DND-41 (cell line): ENCODE measurements around the gene XRCC5.

Source experiments
- ATAC-seq: fragments of 200-7000 bp; cut with Tn5 transposase; 3 replicates; pipeline ENCODE4 v1.9.1; 2021; ENCODE audit warnings: low read depth; ENCODE audit not compliant: insufficient read depth
- DNase-seq: peaks from one replicate; pipeline ENCODE4 v3.0.0-alpha.2; 2020
- H2AFZ ChIP-seq: 2 replicates; pipeline ENCODE4 v1.6.0; 2012; ENCODE audit warnings: low read depth, low read length
- H3K27ac ChIP-seq: 2 replicates; pipeline ENCODE4 v1.5.1; 2012; ENCODE audit warnings: low read length, inconsistent platforms
- H3K27me3 ChIP-seq: fragments of 200-600 bp; sonication (generic); 2 replicates; pipeline ENCODE4 v1.6.0; 2012; ENCODE audit warnings: low read length, mild to moderate bottlenecking, inconsistent platforms; ENCODE audit not compliant: insufficient read depth, poor library complexity
- H3K36me3 ChIP-seq: 2 replicates; pipeline ENCODE4 v1.5.1; 2012; ENCODE audit warnings: low read length, inconsistent platforms; ENCODE audit not compliant: insufficient read depth
- H3K4me1 ChIP-seq: 2 replicates; pipeline ENCODE4 v1.5.1; 2012; ENCODE audit warnings: mild to moderate bottlenecking, low read length; ENCODE audit not compliant: insufficient read depth
- H3K4me2 ChIP-seq: 2 replicates; pipeline ENCODE4 v1.6.0; 2012; ENCODE audit warnings: mild to moderate bottlenecking, moderate library complexity, low read length, inconsistent platforms; ENCODE audit not compliant: insufficient read depth
- H3K4me3 ChIP-seq, 2 experiments: fragments of 200-600 bp in 1 of 2; shearing (Covaris generic) in 1 of 2; 2 replicates each; pipeline ENCODE4 v1.5.1; 2012 to 2016; ENCODE audit warnings: inconsistent platforms in 2 of 2, low read length in 2 of 2, mild to moderate bottlenecking in 2 of 2, low read depth in 1 of 2, moderate library complexity in 1 of 2
- H3K79me2 ChIP-seq: 2 replicates; pipeline ENCODE4 v1.6.0; 2012; ENCODE audit warnings: low read length, inconsistent platforms; ENCODE audit not compliant: insufficient read depth
- H3K9ac ChIP-seq: 2 replicates; pipeline ENCODE4 v1.6.0; 2012; ENCODE audit warnings: low read depth, mild to moderate bottlenecking, inconsistent platforms, low read length, moderate library complexity
- H3K9me3 ChIP-seq: 2 replicates; pipeline ENCODE4 v1.5.1; 2012; ENCODE audit warnings: low read length, moderate library complexity, mild to moderate bottlenecking, inconsistent platforms; ENCODE audit not compliant: insufficient read depth, severe bottlenecking
- H4K20me1 ChIP-seq: 2 replicates; pipeline ENCODE4 v1.6.0; 2012; ENCODE audit warnings: low read length; ENCODE audit not compliant: insufficient read depth
- CTCF ChIP-seq: IDR thresholded peaks from 2 replicates; pipeline ENCODE4 v1.5.1; 2012; ENCODE audit warnings: borderline replicate concordance, low read length, moderate library complexity, mild to moderate bottlenecking; ENCODE audit not compliant: poor library complexity, severe bottlenecking; ENCODE audit errors: extremely low read depth
- EZH2 ChIP-seq: IDR thresholded peaks from 3 replicates; pipeline ENCODE4 v1.6.1; 2012; ENCODE audit warnings: borderline replicate concordance, low read depth, mild to moderate bottlenecking, moderate library complexity, low read length, inconsistent platforms; ENCODE audit not compliant: severe bottlenecking

The XRCC5 gene

GRCh38 chr2:216165711-216166110, 56.6 kb downstream of the XRCC5 start:
- H4K20me1 ChIP-seq: peaks cover 4% of the 10 kb centered on the region; the same call in 1 of the 2 replicates
- no peaks in the 10 kb centered on the region for H3K9me3 ChIP-seq
- peaks cover 98% of the 10 kb centered on the region for H3K36me3 ChIP-seq
- DNase-seq: no peak
- H2AFZ ChIP-seq: no peak overlapping the region
- peaks cover 43% of the 10 kb centered on the region for H3K79me2 ChIP-seq
- H3K4me3 ChIP-seq: no peak overlapping the region
- TF ChIP-seq EZH2: no peak
- no peak for TF ChIP-seq CTCF
- no peaks in the 10 kb centered on the region for H3K4me1 ChIP-seq
- H3K9ac ChIP-seq: no peak overlapping the region
- H3K27ac ChIP-seq: no peak overlapping the region
- ATAC-seq: no peak
- H3K27me3 ChIP-seq: no peaks in the 10 kb centered on the region
- no peak overlapping the region for H3K4me2 ChIP-seq

GRCh38 chr2:216169087-216169486, 59.9 kb downstream of the XRCC5 start:
- TF ChIP-seq CTCF: no peak
- peaks cover 93% of the 10 kb centered on the region for H3K36me3 ChIP-seq

GRCh38 chr2:216170076-216170763, 61.1 kb downstream of the XRCC5 start:
- Histone ChIP-seq H3K4me1 (no peaks in the 10 kb centered on the region), H3K9me3 (no peaks in the 10 kb centered on the region), H3K27ac (no peak overlapping the region), H3K4me2 (no peak overlapping the region), H3K4me3 (no peak overlapping the region), H3K9ac (no peak overlapping the region), H3K79me2 (peaks cover 75% of the 10 kb centered on the region), H4K20me1 (peaks cover 15% of the 10 kb centered on the region; the same call in 1 of the 2 replicates), H2AFZ (no peak overlapping the region), H3K36me3 (peaks cover 93% of the 10 kb centered on the region), H3K27me3 (no peaks in the 10 kb centered on the region)
- ATAC-seq (0 out of 3 replicates have a peak, but pooled peaks have one; percentile 29), DNase-seq (no peak)
- no peak for TF ChIP-seq CTCF
- no peak for TF ChIP-seq EZH2

More at GRCh38 chr2:216169087-216169486, 59.9 kb downstream of the XRCC5 start:
- peaks cover 10% of the 10 kb centered on the region; the same call in 1 of the 2 replicates for H4K20me1 ChIP-seq
- peaks cover 66% of the 10 kb centered on the region for H3K79me2 ChIP-seq
- no peak overlapping the region for H3K9ac ChIP-seq
- no peak overlapping the region for H3K4me2 ChIP-seq
- no peak for ATAC-seq
- H3K9me3 ChIP-seq: no peaks in the 10 kb centered on the region
- H2AFZ ChIP-seq: no peak overlapping the region
- no peak for DNase-seq
- H3K4me3 ChIP-seq: no peak overlapping the region
- no peak overlapping the region for H3K27ac ChIP-seq
- no peaks in the 10 kb centered on the region for H3K4me1 ChIP-seq
- H3K27me3 ChIP-seq: no peaks in the 10 kb centered on the region
